Muscle of arm (tissue), 12 donors: Measurements from ENCODE around the gene RALGAPA2. TPM values are rescaled to one million over a fixed set of nuclear protein-coding genes. Genes with fewer than 3 reads are reported as not detected.
A peak's percentile ranks its signal among the peaks of the same experiment; 100 is the strongest.

ENCODE experiments used
- DNase-seq: peaks from one replicate; pipeline ENCODE4 v3.0.0-alpha.2; 2013
- polyA plus RNA-seq, 12 donors: library from polyadenylated mRNA; unstranded; fragments of 120-200 nt; gene quantifications; one replicate each; pipeline ENCODE4 v1.2.1, GENCODE V29; 2013; ENCODE audit not compliant: insufficient read length in 12 of 12

RALGAPA2 gene
- polyA plus RNA-seq, 12 donors, result 8.1 to 25.9 (median 9.6) TPM; not detected in 1

DNA sequence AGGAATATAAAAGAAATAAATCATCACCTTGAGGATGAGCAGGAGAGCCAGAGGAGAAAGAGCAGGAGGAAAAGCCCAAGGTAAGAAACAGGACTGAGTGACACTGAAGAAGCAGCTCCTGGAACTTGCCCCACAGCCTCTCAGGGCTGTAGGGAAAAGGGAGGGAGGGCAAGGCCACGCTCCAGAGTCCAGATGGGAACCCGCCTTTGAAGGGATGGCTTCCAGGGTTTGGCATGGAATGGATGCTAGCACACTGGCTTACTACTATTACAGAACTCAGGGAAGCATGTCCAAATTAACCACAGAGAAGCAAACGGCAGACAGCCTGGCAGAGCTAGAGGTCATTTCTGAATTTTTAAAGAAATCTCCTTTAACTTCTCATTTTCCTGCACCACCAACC lies 26.8 kb downstream of the RALGAPA2 start:
- DNase-seq, result no peak

DNA sequence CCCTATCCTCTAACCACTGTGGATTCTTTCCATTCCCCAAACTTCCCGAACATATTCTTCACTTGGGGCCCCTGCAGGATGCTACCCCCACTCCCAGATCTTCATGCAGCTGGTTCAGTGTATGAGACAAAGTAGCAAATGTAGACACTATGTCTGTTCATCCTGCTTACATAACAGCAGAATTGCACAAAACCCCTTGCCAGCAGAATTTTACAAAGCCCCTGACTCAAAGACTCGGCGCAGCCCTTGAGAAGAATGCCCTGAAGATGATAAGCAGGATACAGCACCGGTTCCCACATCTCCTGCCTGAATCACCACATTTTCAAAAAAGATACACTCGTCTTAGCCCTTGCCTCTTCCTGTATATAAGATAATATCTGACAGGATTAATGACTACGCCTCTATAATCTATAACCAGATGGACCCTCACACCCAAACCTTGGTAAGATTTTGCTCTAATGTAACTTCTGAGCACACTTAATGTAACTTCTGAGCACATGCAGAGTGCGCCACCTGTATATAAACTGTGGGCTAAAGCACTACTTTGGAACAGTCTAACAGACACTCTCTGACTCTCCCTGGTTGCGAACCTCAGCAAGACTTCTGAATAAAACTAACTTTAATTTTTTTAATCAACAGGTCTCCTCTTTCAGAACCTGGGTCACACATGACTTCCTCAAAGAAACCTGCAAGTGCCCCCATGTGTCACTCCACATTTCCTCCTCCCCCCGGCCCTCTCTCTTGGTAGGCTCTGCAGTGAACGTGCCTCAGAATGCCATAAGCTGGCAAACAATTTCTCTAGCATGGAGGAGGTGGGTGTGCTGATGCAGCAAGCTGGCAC lies 28.7 kb downstream of the RALGAPA2 start:
- no peak for DNase-seq

DNA sequence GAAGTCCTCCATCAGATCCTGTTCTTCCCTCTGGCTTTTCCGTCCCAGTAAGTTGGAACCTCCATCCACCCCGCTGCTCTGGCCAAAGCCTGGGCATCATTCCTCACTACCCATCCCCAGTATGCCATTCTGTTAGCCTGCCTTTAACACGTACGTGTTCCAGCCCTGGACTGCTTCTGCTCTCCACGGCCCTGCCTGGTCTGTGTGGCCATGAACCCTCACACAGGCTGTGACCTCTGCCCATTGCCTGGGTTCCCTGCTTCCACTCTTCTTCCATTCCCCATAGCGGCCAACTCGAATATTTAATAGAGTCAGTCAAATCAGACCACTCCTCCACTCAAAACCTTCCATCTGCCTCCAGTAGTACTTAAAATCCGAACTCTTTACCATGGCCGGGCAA lies 29.4 kb downstream of the RALGAPA2 start:
- DNase-seq, result no peak

DNA sequence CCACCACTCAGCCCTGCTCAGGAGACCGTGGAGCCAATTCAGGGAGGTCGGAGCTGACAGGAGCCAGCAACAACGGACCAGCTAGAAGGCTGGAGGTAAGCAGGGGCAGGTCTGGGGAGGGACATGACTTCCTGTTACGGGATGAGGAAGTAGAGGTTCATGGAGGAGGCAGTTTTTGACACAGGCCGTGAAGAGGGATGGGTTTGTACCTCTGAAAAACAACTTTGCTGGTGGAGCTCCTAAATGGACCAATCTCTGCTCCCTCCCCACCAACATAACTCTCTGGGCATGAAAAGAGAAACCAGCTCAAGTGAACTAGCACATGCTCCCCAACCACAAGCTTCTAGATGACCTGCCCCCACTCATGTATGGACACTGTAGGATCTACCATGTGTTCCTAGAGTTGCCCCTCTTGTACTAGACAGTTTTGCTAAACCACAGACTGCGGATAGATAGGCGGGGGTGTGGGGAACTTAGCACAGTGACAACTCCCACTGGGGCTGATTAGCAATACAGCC lies 31.4 kb downstream of the RALGAPA2 start:
- no peak for DNase-seq

DNA sequence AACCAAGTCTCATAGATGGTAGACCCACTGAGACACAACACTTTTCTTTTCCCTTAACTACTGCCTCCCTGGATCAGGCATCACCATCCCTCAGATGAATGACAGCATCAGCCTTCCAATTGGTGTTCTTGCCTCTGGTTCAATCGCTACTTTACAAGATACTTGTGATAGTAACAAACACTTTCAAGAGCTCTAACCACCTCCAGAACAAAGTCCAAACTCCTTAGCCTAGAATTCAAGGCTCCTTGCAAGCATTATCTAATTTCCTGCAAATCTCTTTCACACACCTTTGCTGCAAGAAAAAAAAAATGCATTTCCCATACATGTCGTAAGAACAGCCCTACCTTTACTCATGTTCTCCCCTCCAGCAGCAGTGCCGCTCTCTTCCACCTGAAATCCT lies 33.1 kb downstream of the RALGAPA2 start:
- no peak for DNase-seq

DNA sequence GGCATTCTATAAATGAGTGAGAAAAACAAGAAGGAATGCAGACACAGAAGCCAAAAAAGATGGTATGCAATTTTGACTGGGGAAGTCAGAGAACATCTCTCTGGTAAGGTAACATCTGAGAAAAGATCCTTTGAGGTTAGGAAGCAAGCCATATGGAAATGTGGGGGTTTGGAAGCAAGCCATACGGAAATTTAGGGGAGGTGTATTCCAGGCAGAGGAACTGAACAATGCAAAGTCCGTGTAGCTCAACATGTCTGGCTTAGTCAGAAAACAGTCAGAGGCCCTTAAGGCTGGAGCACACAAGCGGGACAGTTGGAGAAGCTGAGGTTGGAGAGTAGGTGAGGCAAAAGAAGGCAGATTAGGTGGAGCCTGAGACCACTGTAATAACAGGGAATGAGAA lies 35.3 kb downstream of the RALGAPA2 start:
- no peak for DNase-seq

DNA sequence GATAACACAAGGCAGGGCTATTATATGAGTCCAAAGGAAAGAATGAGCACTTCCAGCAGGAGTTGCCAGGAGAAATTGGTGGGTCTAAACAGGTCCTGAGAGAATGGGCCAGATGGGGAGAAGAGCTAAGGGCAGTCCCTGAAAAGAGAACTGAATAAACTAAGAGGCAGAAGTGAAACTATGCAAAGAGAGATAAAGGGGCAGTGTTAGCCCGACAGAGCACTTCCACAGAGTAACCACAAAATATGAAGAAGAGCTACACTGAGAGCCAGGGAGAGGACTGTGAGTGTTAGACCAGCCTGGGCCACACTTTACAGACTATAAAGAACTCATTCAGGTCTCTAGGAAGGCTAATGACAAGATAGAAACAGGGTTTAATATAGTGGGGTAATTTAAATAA lies 43.8 kb downstream of the RALGAPA2 start:
- DNase-seq, result no peak

DNA sequence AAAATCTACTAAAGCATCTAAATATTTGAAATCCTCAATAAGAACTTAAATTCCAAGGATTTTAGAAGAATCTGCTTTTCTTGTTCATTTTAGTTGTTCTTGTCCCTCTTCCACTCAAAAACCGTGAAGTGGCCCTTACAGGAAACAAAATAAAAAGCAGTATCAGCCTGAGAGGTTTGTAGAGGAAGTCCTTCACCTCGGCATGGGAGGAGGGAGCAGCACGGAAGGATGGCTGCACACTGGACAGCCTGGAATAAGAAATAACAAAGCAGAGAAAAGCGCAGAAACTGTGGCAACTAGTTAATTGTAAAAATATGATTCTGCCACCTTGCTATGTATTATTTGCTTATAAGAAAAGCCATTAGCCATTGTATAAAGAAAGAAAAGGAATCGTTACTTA lies 46.1 kb downstream of the RALGAPA2 start:
- no peak for DNase-seq

DNA sequence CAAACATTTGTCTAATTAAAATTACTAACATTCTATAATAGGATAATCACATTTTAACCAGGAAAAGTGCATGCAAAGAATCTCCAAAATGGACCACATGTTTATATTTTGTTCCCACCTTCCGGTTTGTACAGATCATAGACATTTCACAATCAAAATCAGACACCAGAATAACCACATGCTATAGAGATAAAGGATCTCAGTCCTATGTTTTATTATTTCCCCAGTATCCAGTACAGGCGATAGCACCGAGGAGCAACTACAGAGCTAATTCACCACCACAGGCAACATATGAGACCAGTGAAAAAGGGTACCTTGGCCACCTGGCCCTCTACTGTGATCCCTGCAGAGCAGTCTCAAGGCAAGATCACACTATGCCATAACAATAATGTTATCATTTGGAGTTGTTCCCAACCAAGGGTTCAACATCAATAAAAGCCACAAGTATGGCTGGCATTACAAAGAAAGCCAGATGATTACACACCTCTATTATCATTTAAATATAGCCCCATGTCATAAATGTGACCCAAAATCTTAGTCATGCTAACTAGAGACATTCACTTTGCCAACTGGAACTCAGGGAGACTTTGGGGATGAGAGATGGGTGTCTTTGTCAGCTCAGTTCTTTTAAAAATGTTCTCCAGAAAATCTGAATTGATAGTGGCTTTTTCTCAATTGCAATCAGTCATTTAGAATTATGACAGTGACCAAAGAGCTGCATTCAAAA lies 46.7 kb downstream of the RALGAPA2 start:
- no peak for DNase-seq

DNA sequence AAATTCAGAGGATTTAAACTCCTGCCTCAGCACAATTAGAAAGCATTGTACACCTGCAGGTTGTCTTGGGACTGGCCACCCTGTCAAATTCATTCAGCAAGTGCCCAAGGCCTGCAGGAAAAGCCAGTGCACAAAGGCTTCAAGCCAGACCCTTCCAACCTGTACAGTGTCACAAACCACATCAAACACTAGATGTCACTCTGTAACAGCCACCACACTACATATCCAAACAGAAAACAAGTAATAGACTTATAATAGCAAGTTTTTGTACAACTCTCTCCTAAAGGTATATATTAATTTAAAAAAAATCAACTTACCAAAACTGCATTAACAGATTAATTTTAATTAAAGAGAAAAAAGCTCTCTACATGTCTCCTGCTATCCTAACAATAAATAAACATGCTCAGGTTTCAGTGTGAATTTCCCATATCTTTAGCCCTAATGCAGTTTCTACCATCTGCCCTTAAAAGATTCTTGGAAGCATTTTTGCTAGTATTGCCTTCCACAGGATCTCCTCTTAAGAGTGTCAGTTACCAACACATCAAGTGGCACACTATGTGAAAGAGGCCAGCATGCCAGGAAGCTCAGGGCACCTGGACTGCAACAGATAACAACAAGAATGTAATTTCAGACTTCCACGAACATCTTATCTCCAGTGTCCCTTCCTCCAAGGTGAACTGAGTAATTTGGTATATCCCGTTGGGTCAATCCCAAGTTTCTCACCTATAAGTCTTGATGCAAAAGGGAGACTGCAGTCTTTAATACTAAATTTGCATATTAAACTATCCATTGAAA lies 47.5 kb downstream of the RALGAPA2 start:
- peak; percentile 35 for DNase-seq

DNA sequence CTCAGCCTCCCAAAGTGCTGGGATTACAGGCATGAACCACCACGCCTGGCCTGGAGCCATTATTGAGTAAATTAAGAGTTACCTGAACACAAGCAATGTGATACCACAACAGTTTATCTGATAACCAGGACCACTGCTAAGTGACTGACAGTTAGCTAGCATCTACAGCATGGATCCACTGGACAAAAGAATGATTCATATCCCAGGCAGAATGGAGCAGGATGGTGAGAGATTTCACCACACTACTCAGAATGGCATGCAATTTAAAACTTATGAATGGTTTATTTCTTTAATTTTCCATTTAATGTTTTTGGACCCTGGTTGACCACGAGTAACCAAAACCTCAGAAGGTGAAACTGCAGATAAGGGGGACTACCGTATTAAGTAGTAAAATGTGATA lies 48.6 kb downstream of the RALGAPA2 start:
- no peak for DNase-seq

DNA sequence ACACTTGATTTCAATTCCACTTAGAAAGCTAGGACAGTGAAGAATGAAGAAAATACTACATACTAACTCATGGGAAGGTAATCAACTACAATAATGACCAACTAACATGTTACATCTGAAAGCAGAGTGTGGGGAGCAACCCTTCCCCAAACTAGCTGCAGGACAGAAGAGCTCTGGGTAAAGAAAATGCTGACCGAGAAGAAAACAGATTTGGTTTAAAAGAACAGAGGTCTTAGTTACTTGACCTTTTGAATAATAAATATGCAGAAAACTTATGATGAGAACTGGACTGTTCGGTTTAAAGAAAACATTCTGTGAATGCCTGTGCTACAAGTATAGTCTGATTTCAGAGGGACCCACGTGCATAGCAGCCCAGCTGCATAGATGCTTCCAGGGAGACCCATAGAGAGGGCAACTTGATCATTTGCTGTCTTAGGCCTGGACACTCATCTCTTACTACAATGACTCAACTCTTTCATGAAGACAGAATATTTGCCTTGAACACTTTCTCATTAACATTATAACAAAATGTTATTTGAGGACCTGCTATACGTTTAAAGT lies 53.5 kb downstream of the RALGAPA2 start:
- DNase-seq, result no peak

DNA sequence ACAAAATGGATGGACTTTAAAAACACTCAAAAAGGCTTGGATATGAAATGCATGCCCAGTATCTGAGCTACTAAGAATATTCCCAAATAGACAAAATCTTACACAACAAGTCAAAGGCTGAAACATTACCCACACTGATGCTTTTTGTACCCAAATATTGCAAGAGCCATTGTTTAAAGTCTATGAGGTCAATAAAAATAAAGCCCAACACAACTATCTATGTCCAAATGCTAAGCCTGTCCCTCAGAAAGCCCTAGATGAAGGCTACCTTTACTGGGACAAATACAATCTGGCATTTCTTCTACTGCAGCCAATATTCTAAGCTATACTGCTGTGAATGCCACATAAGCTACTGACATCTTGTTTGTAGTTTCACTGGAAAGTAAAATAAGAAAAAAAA lies 54.3 kb downstream of the RALGAPA2 start:
- DNase-seq, result no peak

DNA sequence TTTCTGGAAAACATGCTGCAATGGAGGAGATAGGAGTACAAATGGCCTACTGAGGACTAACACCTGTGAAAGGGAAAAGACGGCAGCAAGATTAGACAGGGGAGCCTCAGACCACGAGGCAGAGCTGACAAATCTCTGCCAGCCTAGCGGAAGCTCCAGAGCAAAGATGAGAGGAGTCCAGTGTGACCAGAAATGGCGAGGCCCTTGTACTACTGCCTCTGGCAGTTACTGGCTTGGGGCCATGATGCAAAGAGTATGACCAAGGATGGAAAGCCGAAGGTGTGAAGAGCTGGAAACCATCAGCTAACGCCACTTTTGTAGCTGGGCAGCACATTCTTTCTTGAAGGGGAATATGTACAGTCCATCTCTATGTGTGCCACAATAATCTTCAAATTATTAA lies 55.4 kb downstream of the RALGAPA2 start:
- DNase-seq, result no peak

DNA sequence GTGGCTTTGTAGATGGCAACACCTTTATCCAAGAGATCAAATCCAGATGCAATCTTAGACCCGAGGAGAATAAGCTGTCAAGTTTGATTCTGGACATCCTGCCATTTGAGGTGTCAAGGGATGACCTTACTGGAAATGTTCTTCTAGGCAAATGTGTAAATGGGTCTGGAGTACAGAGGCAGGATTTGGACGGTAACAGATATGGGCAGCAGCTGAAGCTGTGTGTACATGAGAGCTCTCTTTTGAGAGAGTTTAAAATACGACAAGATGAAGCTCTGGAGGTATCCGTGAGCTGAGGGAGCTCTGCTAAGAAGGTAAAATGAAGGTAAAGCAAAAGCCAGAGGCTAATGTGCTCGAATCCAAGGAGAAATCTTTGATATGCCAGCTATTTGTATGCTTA lies 56.6 kb downstream of the RALGAPA2 start:
- DNase-seq, result no peak

DNA sequence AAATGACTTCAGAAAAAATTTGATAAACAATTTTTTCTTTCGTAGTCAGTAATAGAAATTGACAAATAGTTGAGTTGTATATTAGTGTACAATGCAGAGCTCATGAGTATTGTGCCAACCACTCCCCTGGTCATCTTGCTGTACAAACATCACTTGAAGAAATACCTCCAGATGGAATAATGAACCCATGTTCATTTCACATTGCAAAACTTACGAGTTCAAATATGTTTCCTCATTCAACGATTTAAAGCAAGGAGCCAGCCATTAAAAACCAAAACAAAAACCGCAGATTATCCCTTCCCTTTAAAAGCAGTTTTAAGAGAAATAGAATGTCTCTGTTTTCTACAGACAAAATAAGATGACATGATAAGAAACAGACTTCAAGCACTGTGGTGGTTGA lies 62.5 kb downstream of the RALGAPA2 start:
- no peak for DNase-seq

DNA sequence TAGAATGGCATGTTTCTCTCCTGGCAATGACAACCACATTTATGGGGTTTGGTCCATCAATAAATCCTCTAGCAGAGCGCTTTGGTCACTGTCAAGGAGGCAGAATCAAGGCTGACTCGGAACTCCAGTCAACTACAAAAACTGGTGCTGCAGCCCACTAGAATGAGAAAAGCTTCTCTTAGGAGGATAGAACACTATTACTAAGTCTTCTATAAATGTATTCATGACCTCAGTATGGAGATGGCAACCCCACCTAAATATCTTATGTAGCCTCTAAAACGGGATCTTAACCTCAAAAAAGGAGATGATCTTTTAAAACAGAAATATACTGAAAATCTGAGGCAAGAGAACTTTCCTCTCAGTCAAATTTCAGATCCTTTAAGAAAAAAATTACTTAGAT lies 68.5 kb downstream of the RALGAPA2 start:
- no peak for DNase-seq

DNA sequence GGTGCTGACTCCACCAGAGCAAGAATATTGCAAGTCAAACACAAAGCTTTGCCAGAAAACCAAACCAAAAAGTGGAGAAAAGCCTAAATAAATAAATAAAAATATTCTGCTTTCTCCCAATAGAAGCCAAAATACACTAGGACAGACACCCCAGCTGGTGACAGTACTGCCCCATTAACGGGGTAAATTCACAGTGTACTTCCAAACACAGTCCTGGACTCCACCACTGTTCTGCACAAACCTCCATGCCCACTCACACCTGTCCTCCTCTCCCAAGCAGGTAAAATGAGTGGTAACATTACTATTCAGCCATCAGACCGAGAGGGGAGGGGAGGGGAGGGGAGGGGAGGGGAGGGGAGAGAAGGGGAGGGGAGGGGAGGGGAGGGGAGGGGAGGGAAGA lies 70.7 kb downstream of the RALGAPA2 start:
- no peak for DNase-seq

DNA sequence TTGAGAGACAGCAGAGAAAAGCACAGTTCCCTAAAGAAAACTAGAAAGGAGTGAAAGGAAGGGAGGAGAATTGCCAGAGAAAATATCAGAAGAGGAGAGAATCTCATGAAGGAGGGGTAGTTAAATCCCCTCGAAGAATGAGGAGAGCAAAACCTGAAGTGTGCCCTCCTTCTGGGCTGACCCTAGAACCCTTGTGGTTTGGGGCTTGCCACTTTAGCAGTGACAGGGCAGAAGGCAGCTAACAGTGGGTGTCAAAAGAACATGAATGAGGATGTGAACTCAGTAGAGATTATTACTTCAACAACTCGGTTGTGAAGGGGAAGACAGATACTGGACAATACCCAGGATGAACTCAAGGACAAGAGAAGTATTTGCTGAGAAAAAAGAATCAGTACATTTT lies 73.6 kb downstream of the RALGAPA2 start:
- no peak for DNase-seq

DNA sequence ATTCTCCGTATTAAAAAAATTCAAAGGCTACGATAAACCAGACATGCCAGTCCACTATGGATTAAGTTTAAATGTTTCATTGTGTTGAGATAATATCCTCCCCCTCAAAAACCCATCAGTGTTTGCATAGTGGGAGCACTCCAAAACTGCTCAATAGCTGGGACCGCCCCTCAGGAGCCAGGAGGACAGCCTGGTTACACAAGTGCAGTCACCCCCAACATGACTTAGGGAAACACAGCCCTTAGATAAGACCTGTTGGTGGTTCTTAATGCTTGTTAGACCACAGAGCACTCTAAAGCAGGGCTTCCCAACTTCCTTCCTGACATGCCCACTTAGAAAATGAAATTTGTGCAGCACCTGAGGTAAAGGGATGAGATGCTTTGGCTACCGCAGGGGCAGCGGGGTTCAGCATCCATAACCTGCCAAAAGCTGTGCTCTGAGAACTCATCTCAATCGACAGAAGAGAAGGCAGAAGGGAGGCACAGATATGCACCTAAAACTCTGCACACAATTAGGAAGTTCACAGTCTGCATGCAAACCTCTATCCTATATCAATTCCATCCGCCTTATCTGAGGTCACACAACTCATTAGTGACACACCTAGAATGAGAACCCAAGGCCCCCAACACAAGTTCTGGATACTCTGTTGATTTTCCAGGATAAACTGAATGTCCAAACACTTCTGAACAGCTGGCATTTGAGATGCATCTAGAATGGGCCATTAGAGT lies 74.3 kb downstream of the RALGAPA2 start:
- no peak for DNase-seq

DNA sequence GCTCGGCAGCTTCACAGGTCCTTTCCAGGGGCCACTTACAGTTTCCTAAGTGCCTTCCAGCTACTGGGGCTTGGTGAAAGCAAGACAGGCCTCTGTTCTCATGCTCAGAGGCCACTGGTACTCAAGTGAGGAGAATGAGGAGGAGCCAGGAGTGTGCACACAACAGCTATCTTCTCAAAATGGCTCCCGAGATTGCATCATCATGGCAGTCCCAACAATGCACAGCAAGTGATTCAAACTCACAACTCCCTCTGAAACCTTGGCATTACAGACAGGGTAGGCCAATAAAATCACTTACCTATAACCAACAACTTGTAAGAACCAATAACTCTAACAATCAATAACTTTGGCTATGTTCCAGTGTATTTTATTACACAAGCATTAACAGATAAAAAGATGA lies 77.4 kb downstream of the RALGAPA2 start:
- DNase-seq, result no peak
